Ishikawa (cell line): ENCODE results near the gene CNN3.

Source experiments
- CEBPB ChIP-seq: IDR thresholded peaks from 2 replicates; pipeline ENCODE4 v1.6.1; 2012
- CREB1 ChIP-seq: IDR thresholded peaks from 2 replicates; pipeline ENCODE4 v1.6.1; 2012; ENCODE audit warnings: low read depth
- EP300 ChIP-seq: IDR thresholded peaks from 2 replicates; pipeline ENCODE4 v1.6.1; 2012; ENCODE audit warnings: borderline replicate concordance
- FOXM1 ChIP-seq: IDR thresholded peaks from 2 replicates; pipeline ENCODE4 v1.6.1; 2012; ENCODE audit warnings: low read depth, borderline replicate concordance
- TAF1 ChIP-seq: IDR thresholded peaks from 2 replicates; pipeline ENCODE4 v1.6.1; 2012; ENCODE audit warnings: low read depth, mild to moderate bottlenecking
- TEAD4 ChIP-seq: IDR thresholded peaks from 2 replicates; pipeline ENCODE4 v1.6.1; 2012
- USF1 ChIP-seq: IDR thresholded peaks from 2 replicates; pipeline ENCODE4 v1.6.1; 2012
- YY1 ChIP-seq: IDR thresholded peaks from 2 replicates; pipeline ENCODE4 v1.6.1; 2012; ENCODE audit warnings: low read depth
- TF ChIP-seq, protein P1 (sequence below): IDR thresholded peaks from 2 replicates; pipeline ENCODE4 v1.6.1; 2012; ENCODE audit warnings: low read depth, mild to moderate bottlenecking
- TF ChIP-seq, protein P2 (sequence below): IDR thresholded peaks from 2 replicates; pipeline ENCODE4 v1.6.1; 2012

GRCh38 chr1:94942171-94943128 lies 15.5 kb upstream of the CNN3 start:
- no peak for TF ChIP-seq TEAD4
- no peak for TF ChIP-seq EP300
- TF ChIP-seq, protein P1, sequence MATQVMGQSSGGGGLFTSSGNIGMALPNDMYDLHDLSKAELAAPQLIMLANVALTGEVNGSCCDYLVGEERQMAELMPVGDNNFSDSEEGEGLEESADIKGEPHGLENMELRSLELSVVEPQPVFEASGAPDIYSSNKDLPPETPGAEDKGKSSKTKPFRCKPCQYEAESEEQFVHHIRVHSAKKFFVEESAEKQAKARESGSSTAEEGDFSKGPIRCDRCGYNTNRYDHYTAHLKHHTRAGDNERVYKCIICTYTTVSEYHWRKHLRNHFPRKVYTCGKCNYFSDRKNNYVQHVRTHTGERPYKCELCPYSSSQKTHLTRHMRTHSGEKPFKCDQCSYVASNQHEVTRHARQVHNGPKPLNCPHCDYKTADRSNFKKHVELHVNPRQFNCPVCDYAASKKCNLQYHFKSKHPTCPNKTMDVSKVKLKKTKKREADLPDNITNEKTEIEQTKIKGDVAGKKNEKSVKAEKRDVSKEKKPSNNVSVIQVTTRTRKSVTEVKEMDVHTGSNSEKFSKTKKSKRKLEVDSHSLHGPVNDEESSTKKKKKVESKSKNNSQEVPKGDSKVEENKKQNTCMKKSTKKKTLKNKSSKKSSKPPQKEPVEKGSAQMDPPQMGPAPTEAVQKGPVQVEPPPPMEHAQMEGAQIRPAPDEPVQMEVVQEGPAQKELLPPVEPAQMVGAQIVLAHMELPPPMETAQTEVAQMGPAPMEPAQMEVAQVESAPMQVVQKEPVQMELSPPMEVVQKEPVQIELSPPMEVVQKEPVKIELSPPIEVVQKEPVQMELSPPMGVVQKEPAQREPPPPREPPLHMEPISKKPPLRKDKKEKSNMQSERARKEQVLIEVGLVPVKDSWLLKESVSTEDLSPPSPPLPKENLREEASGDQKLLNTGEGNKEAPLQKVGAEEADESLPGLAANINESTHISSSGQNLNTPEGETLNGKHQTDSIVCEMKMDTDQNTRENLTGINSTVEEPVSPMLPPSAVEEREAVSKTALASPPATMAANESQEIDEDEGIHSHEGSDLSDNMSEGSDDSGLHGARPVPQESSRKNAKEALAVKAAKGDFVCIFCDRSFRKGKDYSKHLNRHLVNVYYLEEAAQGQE = no peak
- no peak for TF ChIP-seq CEBPB
- TF ChIP-seq YY1 = no peak
- TF ChIP-seq, protein P2, sequence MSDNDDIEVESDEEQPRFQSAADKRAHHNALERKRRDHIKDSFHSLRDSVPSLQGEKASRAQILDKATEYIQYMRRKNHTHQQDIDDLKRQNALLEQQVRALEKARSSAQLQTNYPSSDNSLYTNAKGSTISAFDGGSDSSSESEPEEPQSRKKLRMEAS = no peak
- TF ChIP-seq USF1 = no peak
- TF ChIP-seq TAF1 = no peak
- no peak for TF ChIP-seq CREB1
- no peak for TF ChIP-seq FOXM1
